Immature natural killer cell (primary cell): ENCODE results near the gene BICRA. TPM values are rescaled to one million over a fixed set of nuclear protein-coding genes. Genes with fewer than 3 reads are reported as not detected.
"Not testable (repeated sequence)": the region's sequence is repeated elsewhere in the genome, so short reads cannot be mapped to it uniquely, and the experiment has no call there.

Experiments
- DNase-seq, 3 donors: peaks; one replicate each; pipeline ENCODE4 v3.0.0; 2022; ENCODE audit warnings: mixed read lengths in 1 of 3
- H3K27ac Mint-ChIP-seq, 6 donors: one replicate each; pipeline ENCODE4 v1.8.0; 2020; ENCODE audit warnings: mixed read lengths in 6 of 6, mild to moderate bottlenecking in 5 of 6, inconsistent platforms in 4 of 6, moderate library complexity in 3 of 6
- H3K27me3 Mint-ChIP-seq, 3 donors: one replicate each; pipeline ENCODE4 v1.8.0; 2020 to 2021; ENCODE audit warnings: low read depth in 3 of 3, mild to moderate bottlenecking in 3 of 3, mixed read lengths in 3 of 3, moderate library complexity in 3 of 3, inconsistent platforms in 1 of 3
- H3K36me3 Mint-ChIP-seq, 3 donors: one replicate each; pipeline ENCODE4 v1.8.0; 2020; ENCODE audit warnings: mixed read lengths in 3 of 3, inconsistent platforms in 2 of 3, mild to moderate bottlenecking in 2 of 3
- H3K4me1 Mint-ChIP-seq, 2 donors: one replicate each; pipeline ENCODE4 v1.8.0; 2020; ENCODE audit warnings: inconsistent platforms in 2 of 2, mild to moderate bottlenecking in 2 of 2, mixed read lengths in 2 of 2, moderate library complexity in 1 of 2
- H3K4me3 Mint-ChIP-seq, 5 donors: one replicate each; pipeline ENCODE4 v1.8.0; 2020; ENCODE audit warnings: mild to moderate bottlenecking in 5 of 5, mixed read lengths in 5 of 5, inconsistent platforms in 3 of 5, moderate library complexity in 3 of 5
- H3K9me3 Mint-ChIP-seq, 6 donors: one replicate each; pipeline ENCODE4 v1.8.0; 2020; ENCODE audit warnings: mild to moderate bottlenecking in 6 of 6, mixed read lengths in 6 of 6, inconsistent platforms in 4 of 6, moderate library complexity in 3 of 6
- polyA plus RNA-seq, 3 donors: library from polyadenylated mRNA; unstranded; fragments of 300-500 nt; fragmentation: Illumina TruSeq; gene quantifications; one replicate each; pipeline ENCODE4 v1.2.3, GENCODE V29; 2021

The BICRA gene
- polyA plus RNA-seq, 3 donors from 2014 or later: 0.36 to 1.9 TPM; not detected in 1

DNA sequence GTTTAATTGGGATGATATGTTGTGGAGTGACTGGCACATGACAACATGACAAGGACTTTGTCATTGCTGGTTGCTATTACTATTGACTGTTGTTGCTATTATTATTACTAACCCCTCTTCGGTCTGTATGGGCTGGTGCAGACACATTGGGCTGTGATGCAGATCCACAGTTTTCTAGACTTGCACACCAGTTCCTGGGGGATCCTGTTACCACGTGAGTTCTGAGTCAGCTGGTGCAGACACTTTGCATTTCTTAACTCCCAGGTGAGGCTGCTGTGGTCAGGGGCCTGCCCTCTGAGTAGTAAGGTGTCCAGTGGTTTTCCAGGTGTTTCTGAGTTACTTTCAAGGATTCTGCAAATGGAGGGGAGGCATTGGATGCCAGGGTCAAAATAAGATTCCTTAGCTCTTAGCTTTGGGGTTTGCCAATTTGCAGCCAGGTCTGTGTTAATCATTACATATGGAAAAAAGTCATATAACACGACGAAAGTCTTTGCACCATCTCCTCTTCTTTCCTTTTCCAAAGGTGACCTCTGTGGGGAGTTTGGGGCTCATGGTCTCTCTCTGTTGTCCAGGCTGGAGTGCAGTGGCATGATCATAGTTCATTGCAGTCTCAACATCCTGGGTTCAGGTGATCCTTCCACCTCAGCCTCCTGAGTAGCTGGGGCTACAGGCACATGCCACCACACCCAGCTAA, 19.3 kb downstream of the BICRA start:
- Mint-ChIP-seq H3K4me3 (no peak overlapping the region), H3K9me3 (no peaks in the 10 kb centered on the region), H3K27ac (peak overlapping the region in 3 of 6 donors; percentile 44 to 60 (median 57)), H3K27me3 (peaks cover 0 to 2% (median 0%) of the 10 kb centered on the region in 3 donors), H3K4me1 (peaks cover 59 to 65% of the 10 kb centered on the region in 2 donors), H3K36me3 (no peaks in the 10 kb centered on the region)
- DNase-seq: no peak

DNA sequence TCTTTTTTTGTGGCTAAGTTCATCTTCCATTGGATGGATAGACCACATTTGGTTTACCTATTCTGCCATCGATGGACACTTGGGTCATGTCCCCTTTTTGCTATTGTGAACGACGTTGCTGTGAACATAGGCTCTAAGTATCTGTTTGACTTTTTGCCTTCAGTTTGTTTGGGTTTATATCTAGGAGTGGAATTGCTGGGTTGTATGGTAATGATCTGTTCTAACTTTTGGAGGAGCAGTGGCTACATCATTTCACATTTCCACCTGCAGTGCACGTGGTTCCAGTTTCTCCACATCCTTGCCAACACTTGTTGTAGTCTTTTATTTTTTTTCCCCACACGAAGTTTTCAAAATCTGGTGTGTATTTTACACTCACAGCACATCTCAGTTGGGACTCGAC, 21.7 kb downstream of the BICRA start:
- H3K27me3 Mint-ChIP-seq: peaks cover 0 to 2% (median 0%) of the 10 kb centered on the region in 3 donors
- H3K4me3 Mint-ChIP-seq: no peak overlapping the region
- H3K27ac Mint-ChIP-seq: peak overlapping the region in 1 of 6 donors; percentile 4
- no peaks in the 10 kb centered on the region for H3K9me3 Mint-ChIP-seq
- DNase-seq: no peak
- H3K4me1 Mint-ChIP-seq: peaks cover 49 to 69% of the 10 kb centered on the region in 2 donors
- peaks cover 0 to 3% (median 0%) of the 10 kb centered on the region in 3 donors for H3K36me3 Mint-ChIP-seq

DNA sequence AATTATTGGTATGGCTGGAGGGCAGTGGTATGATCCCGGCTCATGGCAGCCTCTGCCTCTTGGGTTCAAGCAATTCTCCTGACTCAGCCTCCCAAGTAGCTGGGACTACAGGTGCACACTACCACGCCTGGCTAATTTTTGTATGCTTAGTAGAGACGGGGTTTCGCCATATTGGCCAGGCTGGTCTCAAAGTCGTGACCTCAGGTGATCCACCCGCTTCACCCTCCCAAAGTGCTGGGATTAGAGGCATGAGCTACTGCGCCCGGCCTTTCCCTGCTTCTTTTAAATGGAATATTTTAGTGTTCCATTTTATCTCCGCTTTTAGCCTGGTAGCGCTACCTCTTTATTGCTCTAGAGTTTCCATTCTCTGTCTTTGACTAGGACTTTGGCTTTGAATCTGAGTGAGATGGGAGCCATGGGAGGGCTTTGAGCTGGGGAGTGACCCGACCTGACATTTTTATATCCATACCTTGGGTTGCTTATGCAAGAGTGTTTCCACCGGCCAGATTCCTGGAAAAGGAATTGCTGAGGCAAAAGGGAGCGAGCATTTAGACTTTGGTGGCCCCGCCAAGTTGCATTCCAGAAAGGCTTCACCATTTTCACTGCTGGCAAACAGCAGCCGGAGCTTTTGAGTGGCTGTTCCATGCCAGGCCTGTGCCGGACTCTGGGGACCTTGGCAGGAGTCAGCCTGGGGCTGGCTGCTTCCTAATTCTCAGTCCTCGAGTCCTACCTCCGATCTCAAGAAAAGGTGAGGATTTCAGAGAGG, 22.9 kb downstream of the BICRA start:
- Mint-ChIP-seq H3K4me1 (peaks cover 50 to 71% of the 10 kb centered on the region in 2 donors), H3K27me3 (no peaks in the 10 kb centered on the region), H3K36me3 (peaks cover 0 to 3% (median 0%) of the 10 kb centered on the region in 3 donors), H3K27ac (peak overlapping the region in 1 of 6 donors; percentile 51), H3K4me3 (no peak overlapping the region), H3K9me3 (no peaks in the 10 kb centered on the region)
- DNase-seq: no peak

DNA sequence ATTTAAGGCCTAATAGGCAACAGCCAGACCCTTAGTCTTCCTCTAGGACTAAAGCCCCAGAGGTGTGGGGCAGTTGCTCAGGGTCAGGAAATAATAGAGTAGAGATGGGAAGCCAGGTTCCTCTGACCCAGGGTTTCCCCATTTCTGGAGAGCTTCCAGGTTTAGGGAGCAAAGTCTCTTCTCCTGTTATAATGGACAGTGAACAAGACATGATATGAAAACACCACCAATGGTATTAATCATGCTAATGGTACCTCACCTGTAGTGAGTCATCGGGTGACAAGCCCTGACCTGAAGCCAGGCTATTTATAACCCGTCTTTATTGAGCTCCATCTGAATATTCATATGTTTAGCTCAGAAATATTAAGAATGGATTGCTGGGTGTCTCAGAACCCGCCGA, 24.6 kb downstream of the BICRA start:
- H3K9me3 Mint-ChIP-seq: no peaks in the 10 kb centered on the region
- no peak overlapping the region for H3K27ac Mint-ChIP-seq
- peaks cover 48 to 74% of the 10 kb centered on the region in 2 donors for H3K4me1 Mint-ChIP-seq
- no peaks in the 10 kb centered on the region for H3K27me3 Mint-ChIP-seq
- H3K4me3 Mint-ChIP-seq: no peak overlapping the region
- DNase-seq: no peak
- H3K36me3 Mint-ChIP-seq: peaks cover 0 to 3% (median 0%) of the 10 kb centered on the region in 3 donors

DNA sequence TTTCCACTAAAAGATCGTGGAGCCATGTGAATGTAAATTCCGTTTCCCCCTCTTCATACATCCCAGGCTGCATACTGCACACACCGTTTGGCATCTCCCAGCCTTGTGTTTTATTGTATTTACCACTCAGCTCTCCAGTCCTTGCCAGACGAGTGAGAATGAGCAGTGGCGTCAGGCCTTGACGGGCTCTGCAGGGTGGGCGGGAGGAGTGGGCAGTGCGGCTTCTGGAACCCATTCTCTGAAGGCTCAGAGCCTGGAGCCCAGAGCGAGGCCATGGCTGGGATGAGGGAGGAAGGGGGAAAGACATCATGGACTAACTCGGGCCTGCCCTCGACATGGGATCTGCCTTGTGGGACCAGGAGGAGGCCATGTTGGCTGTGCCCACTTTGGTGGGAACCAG, 25.1 kb downstream of the BICRA start:
- peaks cover 45 to 72% of the 10 kb centered on the region in 2 donors for H3K4me1 Mint-ChIP-seq
- H3K27ac Mint-ChIP-seq: no peak overlapping the region
- H3K4me3 Mint-ChIP-seq: no peak overlapping the region
- no peak for DNase-seq
- no peaks in the 10 kb centered on the region for H3K27me3 Mint-ChIP-seq
- H3K9me3 Mint-ChIP-seq: no peaks in the 10 kb centered on the region
- peaks cover 0 to 3% (median 0%) of the 10 kb centered on the region in 3 donors for H3K36me3 Mint-ChIP-seq

DNA sequence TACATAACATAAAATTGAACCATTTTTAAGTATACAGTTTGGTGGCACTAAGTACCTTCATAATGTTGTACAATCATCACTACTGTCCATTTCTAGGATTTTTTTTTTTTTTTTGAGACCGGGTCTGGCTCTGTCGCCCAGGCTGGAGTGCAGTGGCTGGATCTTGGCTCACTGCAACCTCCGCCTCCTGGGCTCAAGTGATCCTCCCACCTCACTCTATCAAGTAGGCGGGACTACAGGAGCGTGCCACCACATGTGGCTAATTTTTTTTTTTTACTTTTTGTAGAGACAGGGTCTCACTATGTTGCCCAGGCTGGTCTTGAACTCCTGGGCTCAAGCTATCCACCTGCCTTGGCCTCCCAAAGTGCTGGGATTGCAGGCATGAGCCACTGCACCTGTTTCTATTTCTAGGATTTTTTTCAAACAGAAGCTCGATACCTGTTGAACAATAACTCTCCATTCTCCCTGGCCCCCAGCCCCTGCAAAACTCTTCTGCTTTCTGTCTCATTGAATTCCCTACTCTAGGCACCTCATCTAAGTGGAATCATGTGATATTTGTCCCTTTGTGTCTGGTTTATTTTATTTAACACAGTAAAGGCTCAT, 26.3 kb downstream of the BICRA start:
- Mint-ChIP-seq H3K27ac (peak overlapping the region in 5 of 6 donors; percentile 24 to 82 (median 35)), H3K4me1 (peaks cover 37 to 72% of the 10 kb centered on the region in 2 donors)
- H3K4me3 Mint-ChIP-seq, DNase-seq, H3K36me3 Mint-ChIP-seq, H3K27me3 Mint-ChIP-seq, H3K9me3 Mint-ChIP-seq: not testable (repeated sequence)

DNA sequence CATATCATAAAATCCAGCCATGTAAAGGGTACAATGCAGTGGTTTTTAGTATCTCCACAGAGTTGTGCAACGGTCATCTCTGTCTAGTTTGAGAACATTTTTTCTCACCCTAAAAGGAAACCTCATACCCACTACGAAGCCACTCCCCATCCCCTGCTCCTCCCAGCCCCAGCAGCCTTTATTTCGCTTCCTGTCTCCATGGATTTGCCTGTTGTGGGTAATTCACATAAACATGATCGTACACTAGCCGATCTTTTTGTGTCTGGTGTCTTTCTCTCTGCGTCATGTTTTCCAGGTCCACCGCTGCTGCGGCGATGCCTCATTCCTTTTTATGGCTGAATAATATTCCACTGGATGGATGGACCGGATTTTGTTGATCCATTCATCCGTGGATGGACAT, 28.6 kb downstream of the BICRA start:
- Mint-ChIP-seq H3K4me1 (peaks cover 31 to 69% of the 10 kb centered on the region in 2 donors), H3K27me3 (no peaks in the 10 kb centered on the region), H3K9me3 (no peaks in the 10 kb centered on the region), H3K36me3 (peaks cover 0 to 3% (median 0%) of the 10 kb centered on the region in 3 donors), H3K27ac (peak overlapping the region; percentile 39 to 90 (median 80)), H3K4me3 (peak overlapping the region; percentile 14 to 74 (median 65))
- DNase-seq: peak in 2 of 3 donors; percentile 7 to 30

DNA sequence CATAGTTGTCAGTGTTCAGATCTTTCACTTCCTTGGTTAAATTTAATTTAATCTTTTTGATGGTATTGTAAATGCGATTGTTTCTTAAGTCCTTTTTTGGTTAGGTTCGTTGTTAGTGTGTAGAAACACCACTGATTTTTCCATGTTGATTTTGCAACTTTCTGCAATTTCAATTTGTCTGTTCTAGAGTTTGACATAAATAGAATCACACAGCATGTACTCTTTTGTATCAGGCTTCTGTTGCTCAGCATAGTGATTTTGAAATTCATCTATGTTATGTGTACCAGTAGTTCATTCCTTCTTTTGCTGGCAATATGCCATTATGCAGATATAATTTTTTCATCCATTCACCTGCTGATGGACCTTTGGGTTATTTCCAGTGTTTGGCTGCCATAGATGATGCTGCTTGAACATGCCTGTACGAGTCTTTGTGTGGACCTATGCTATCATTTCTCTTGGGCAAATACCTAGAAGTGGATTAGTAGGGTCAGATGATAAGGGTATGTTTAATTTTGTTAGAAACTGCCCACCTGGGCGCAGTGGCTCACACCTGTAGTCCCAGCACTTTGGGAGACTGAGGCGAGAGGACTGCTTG, 33.1 kb downstream of the BICRA start:
- Mint-ChIP-seq H3K4me1 (peaks cover 29 to 58% of the 10 kb centered on the region in 2 donors), H3K4me3 (no peak overlapping the region), H3K36me3 (peaks cover 0 to 4% (median 2%) of the 10 kb centered on the region in 3 donors), H3K27me3 (peaks cover 0 to 2% (median 0%) of the 10 kb centered on the region in 3 donors), H3K9me3 (no peaks in the 10 kb centered on the region), H3K27ac (peak overlapping the region in 1 of 6 donors; percentile 41)
- no peak for DNase-seq

DNA sequence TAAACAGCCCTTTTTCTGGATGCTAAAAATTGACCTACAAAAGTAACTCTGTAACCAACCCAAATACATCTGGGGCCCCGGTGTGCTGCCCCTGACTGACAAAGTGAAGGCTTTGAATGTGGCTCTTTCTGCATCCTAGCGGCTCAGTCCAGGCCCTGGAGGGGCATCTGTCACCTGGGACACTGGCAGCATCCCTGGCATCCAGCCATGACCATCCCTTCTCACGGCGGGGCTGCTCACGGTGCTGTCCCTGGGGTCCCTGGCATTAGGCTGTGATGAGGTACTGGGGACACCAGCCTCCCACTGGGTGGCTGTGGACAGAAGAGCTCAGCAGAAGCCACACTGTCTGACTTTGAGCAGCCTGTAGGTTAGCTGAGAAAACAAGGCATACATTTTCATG, 34.3 kb downstream of the BICRA start:
- Mint-ChIP-seq H3K27me3 (peaks cover 0 to 2% (median 2%) of the 10 kb centered on the region in 3 donors), H3K36me3 (peaks cover 3 to 6% (median 4%) of the 10 kb centered on the region in 3 donors), H3K9me3 (no peaks in the 10 kb centered on the region), H3K27ac (no peak overlapping the region), H3K4me1 (peaks cover 24 to 58% of the 10 kb centered on the region in 2 donors), H3K4me3 (no peak overlapping the region)
- no peak for DNase-seq

DNA sequence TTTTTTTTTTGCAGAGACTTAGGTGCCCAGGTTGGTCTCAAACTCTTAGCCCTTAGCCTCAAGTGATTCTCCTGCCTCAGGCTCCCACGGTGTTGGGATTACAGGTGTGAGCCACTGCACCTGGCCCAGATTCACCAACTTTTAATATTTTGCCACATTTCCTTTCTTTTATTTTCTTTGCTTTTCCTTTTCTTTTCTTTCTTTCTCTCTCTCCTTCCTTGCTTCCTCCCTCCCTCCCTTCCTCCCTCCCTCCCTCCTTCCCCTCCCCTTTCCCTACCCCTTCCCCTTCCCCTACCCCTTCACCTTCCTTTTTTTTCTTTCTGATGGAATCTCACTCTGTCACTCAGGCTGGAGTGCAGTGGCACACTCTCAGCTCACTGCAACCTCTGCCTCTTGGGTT, 35.3 kb downstream of the BICRA start:
- H3K27me3 Mint-ChIP-seq: peaks cover 1 to 2% (median 2%) of the 10 kb centered on the region in 3 donors
- H3K4me1 Mint-ChIP-seq: peaks cover 22 to 56% of the 10 kb centered on the region in 2 donors
- no peak overlapping the region for H3K27ac Mint-ChIP-seq
- no peak overlapping the region for H3K4me3 Mint-ChIP-seq
- no peaks in the 10 kb centered on the region for H3K9me3 Mint-ChIP-seq
- DNase-seq: no peak
- H3K36me3 Mint-ChIP-seq: peaks cover 3 to 6% (median 4%) of the 10 kb centered on the region in 3 donors

DNA sequence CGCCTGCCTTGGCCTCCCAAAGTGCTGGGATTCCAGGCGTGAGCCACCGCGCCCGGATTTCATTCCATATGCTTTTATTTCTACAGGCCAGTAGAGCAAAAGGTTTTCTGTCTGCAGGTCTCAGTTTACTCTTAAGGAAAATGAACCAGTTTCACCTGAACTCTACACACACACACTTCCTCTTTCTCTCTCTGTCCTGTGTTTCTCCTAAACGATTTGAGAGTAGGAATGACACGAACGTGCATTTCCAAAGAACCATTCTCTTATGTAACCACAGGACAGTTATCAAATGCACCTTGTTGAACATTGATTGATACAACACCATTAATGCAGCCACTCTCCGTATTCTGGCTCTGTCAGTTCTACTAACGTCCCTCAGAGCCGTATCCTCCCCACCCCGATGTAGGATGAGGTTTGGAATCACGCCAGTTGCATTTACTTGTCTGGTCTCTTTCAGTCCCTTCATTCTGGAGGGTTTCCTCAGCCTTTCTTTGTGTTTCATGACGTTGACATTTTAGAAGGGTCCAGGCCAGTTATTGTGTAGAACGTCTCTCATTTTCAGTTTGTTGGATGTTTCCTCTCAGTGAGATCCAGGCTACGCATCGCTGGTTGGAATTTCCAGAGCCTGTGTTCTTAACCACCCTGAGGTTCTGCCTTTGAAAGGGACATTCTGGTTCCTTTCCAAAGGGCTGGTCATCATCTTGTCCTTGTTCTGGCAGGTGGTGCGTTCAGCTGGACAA, 36.0 kb downstream of the BICRA start:
- peaks cover 30 to 59% of the 10 kb centered on the region in 2 donors for H3K4me1 Mint-ChIP-seq
- peak overlapping the region in 2 of 6 donors; percentile 3 to 63 for H3K27ac Mint-ChIP-seq
- H3K4me3 Mint-ChIP-seq: no peak overlapping the region

DNA sequence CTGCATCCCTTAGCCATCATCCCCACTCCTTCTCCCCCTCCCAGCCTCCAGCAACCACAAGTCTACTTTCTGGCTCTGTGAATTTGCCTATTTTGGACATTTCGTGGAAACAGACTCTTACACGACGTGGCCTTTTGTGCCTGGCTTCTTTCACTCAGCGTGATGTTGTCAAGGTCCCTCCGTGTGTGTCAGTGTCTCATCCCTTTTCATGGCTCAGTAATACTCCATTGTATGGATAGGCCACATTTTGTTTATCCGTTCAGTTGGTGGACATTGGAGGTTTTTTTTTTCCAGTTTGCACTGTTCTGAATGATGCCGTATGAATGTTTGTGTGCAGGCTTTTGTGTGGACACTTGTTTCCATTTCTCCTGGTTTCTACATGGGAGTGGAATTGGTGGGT, 38.0 kb downstream of the BICRA start:
- Mint-ChIP-seq H3K4me3 (no peak overlapping the region), H3K27ac (peak overlapping the region in 1 of 6 donors; percentile 77), H3K9me3 (no peaks in the 10 kb centered on the region), H3K4me1 (peaks cover 43 to 66% of the 10 kb centered on the region in 2 donors), H3K36me3 (peaks cover 3 to 6% (median 4%) of the 10 kb centered on the region in 3 donors), H3K27me3 (peaks cover 1 to 2% (median 2%) of the 10 kb centered on the region in 3 donors)
- no peak for DNase-seq

More for the DNA sequence above, 36.0 kb downstream of the BICRA start:
- DNase-seq: no peak
- H3K27me3 Mint-ChIP-seq: peaks cover 1 to 2% (median 2%) of the 10 kb centered on the region in 3 donors
- H3K36me3 Mint-ChIP-seq: peaks cover 3 to 6% (median 4%) of the 10 kb centered on the region in 3 donors
- no peaks in the 10 kb centered on the region for H3K9me3 Mint-ChIP-seq

DNA sequence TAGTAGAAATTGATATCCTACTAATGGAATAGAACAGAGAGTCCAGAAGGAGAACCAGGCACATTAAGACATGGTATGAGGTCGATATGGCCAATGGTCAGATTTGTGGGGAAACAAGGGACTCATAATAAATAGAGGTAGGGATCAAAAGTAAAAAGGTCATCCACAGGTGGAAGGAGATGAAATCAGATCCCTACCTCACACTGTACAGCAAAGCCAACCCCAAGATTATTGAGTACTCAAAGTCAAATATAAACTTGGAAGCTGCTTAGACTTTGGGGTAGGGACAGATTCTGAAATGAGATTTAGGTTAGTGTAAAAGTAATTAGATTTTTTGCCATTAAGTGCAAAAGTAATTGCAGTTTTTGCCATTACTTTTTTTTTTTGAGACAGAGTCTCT, 40.7 kb downstream of the BICRA start:
- no peak for DNase-seq
- Mint-ChIP-seq H3K9me3 (no peaks in the 10 kb centered on the region), H3K27ac (peak overlapping the region in 1 of 6 donors; percentile 46), H3K4me1 (peaks cover 49 to 83% of the 10 kb centered on the region in 2 donors), H3K36me3 (peaks cover 7 to 9% (median 8%) of the 10 kb centered on the region in 3 donors), H3K4me3 (no peak overlapping the region), H3K27me3 (peaks cover 0 to 4% (median 2%) of the 10 kb centered on the region in 3 donors)
